Measurements from ENCODE around the gene HSPD1. TPM values are rescaled to one million over a fixed set of nuclear protein-coding genes. Genes with fewer than 3 reads are reported as not detected.

The HSPD1 gene
- total and polyA plus RNA-seq, 9 of the 15 experiments (the other 6 are each of a cell fraction or from before 2014, with no cell fraction given): 398 to 1,014 (median 622) TPM

GRCh38 chr2:197515739-197516392 is 16.2 kb upstream of the HSPD1 start, which contains the start of gene MOB4 (continued):
- no peak for TF ChIP-seq CLOCK (CRISPR knock-in tag; IDR thresholded peaks at IDR 0.05; ENCODE audit: borderline replicate concordance)
- TF ChIP-seq GTF2A2 (tag; IDR thresholded peaks at IDR 0.05): no peak
- no peak for TF ChIP-seq STAT5B (CRISPR knock-in tag; IDR thresholded peaks at IDR 0.05)
- TF ChIP-seq RFX7 (CRISPR knock-in tag; IDR thresholded peaks at IDR 0.05): no peak
- no peak for TF ChIP-seq MTA2 (IDR thresholded peaks at IDR 0.05; ENCODE audit: low read depth)
- TF ChIP-seq MCM5 (IDR thresholded peaks at IDR 0.05; ENCODE audit: low read depth): no peak
- TF ChIP-seq SNIP1 (IDR thresholded peaks at IDR 0.05; ENCODE audit: low read depth): no peak
- 0 out of 2 replicates have a peak, but pooled peaks have one; percentile 40 for TF ChIP-seq ELF4 (CRISPR knock-in tag; IDR thresholded peaks at IDR 0.05)
- TF ChIP-seq LARP7 (IDR thresholded peaks at IDR 0.05): no peak
- TF ChIP-seq ZBED1 (IDR thresholded peaks at IDR 0.05): no peak
- TF ChIP-seq CBX5 (IDR thresholded peaks at IDR 0.05; ENCODE audit: borderline replicate concordance, low read depth): no peak
- peak; percentile 94 for TF ChIP-seq EP300 (IDR thresholded peaks at IDR 0.05; ENCODE audit: low read length)
- TF ChIP-seq PHB2 (IDR thresholded peaks at IDR 0.05; ENCODE audit: low read depth): no peak
- peak; percentile 89 for TF ChIP-seq NEUROD1 (IDR thresholded peaks at IDR 0.05; ENCODE audit: borderline replicate concordance, low read depth, low read length, partially characterized antibody)
- no peak for TF ChIP-seq ZNF655 (CRISPR knock-in tag; IDR thresholded peaks at IDR 0.05)
- no peak for TF ChIP-seq ZNF184 (CRISPR knock-in tag; IDR thresholded peaks at IDR 0.05)
- no peak for TF ChIP-seq ZNF77 (CRISPR knock-in tag; IDR thresholded peaks at IDR 0.05)
- no peak for TF ChIP-seq ARID2 (IDR thresholded peaks at IDR 0.05)
- no peak for TF ChIP-seq COPS2 (conservative IDR thresholded peaks at IDR 0.05)
- TF ChIP-seq RBM25 (IDR thresholded peaks at IDR 0.05; ENCODE audit: low read depth, low read length, severe bottlenecking): no peak
- no peak for TF ChIP-seq ZBTB5 (IDR thresholded peaks at IDR 0.05)
- peak; percentile 78 for TF ChIP-seq TOE1 (IDR thresholded peaks at IDR 0.05; ENCODE audit: borderline replicate concordance)
- TF ChIP-seq TOE1 (CRISPR knock-in tag; IDR thresholded peaks at IDR 0.05; ENCODE audit: borderline replicate concordance, low read depth): no peak
- TF ChIP-seq GTF2B (IDR thresholded peaks at IDR 0.05; ENCODE audit: extremely low read depth, insufficient read length): no peak

Data from K562 (cell line).